Kidney epithelial cell (primary cell): ENCODE data around the gene EEF1B2. TPM values are rescaled to one million over a fixed set of nuclear protein-coding genes. Genes with fewer than 3 reads are reported as not detected.
"Not testable (repeated sequence)": the region's sequence is repeated elsewhere in the genome, so short reads cannot be mapped to it uniquely, and the experiment has no call there.

Experiments used
- DNase-seq: peaks from one replicate; pipeline ENCODE4 v3.0.0-alpha.2; 2010; ENCODE audit warnings: low read depth
- H3K27me3 ChIP-seq: 2 replicates; pipeline ENCODE4 v1.6.0; 2011; ENCODE audit warnings: low read length; ENCODE audit not compliant: control insufficient read depth, insufficient read depth
- H3K36me3 ChIP-seq: 2 replicates; pipeline ENCODE4 v1.5.1; 2011; ENCODE audit warnings: low read length; ENCODE audit not compliant: control insufficient read depth, insufficient read depth
- H3K4me3 ChIP-seq: 2 replicates; pipeline ENCODE4 v1.5.1; 2011; ENCODE audit warnings: low read depth, mild to moderate bottlenecking, control low read depth, low read length
- CTCF ChIP-seq: IDR thresholded peaks from 2 replicates; pipeline ENCODE4 v1.5.1; 2011; ENCODE audit warnings: mild to moderate bottlenecking, moderate library complexity, low read length, control low read depth, inconsistent platforms; ENCODE audit not compliant: insufficient read depth, poor library complexity, severe bottlenecking
- total RNA-seq: library from RNA; depleted of rRNA; stranded (reverse); fragments of >200 nt; gene quantifications from 2 replicates; pipeline ENCODE4 v1.2.3, GENCODE V29; 2015

Gene EEF1B2
- total RNA-seq, 1 donor from 2014 or later, result 772 TPM

GRCh38 chr2:206204710-206205109 is 45.0 kb downstream of the EEF1B2 start:
- H3K36me3 ChIP-seq, result no peaks in the 10 kb centered on the region
- H3K4me3 ChIP-seq, result no peak overlapping the region
- DNase-seq, result no peak
- TF ChIP-seq CTCF, result no peak
- H3K27me3 ChIP-seq, result no peaks in the 10 kb centered on the region

- not testable (repeated sequence) for H3K36me3 ChIP-seq, DNase-seq, H3K4me3 ChIP-seq, H3K27me3 ChIP-seq
Observed at GRCh38 chr2:206207316-206207715, 47.6 kb downstream of the EEF1B2 start.

- H3K27me3 ChIP-seq, result no peaks in the 10 kb centered on the region
- H3K4me3 ChIP-seq, result no peak overlapping the region
- H3K36me3 ChIP-seq, result no peaks in the 10 kb centered on the region
- TF ChIP-seq CTCF, result no peak
- DNase-seq, result no peak
Observed at GRCh38 chr2:206208900-206209299, 49.2 kb downstream of the EEF1B2 start.

GRCh38 chr2:206211657-206212255 is 52.1 kb downstream of the EEF1B2 start:
- Histone ChIP-seq H3K36me3 (no peaks in the 10 kb centered on the region), H3K27me3 (no peaks in the 10 kb centered on the region), H3K4me3 (no peak overlapping the region)
- TF ChIP-seq CTCF, result no peak
- peak; percentile 18 for DNase-seq

Other genes with a start within 250 kb of the EEF1B2 start
- 9.7 and 11.0 TPM in 2 replicates for gene INO80D, start 73.7 kb upstream of the EEF1B2 start, total RNA-seq
- 102 and 107 TPM in 2 replicates for gene NDUFS1, start 451 bp upstream of the EEF1B2 start, total RNA-seq
- 8.5 and 9.2 TPM in 2 replicates for gene ZDBF2, start 114.8 kb downstream of the EEF1B2 start, total RNA-seq